GM13976 (cell line): ENCODE results near the gene AGBL1.

ENCODE experiments used
- DNase-seq: peaks from one replicate; pipeline ENCODE4 v3.0.0; 2012; ENCODE audit warnings: low spot score
- CTCF ChIP-seq: IDR thresholded peaks from 2 replicates; pipeline ENCODE4 v1.5.1; 2012; ENCODE audit warnings: borderline replicate concordance, mild to moderate bottlenecking; ENCODE audit not compliant: insufficient read depth; ENCODE audit errors: extremely low read depth, missing control alignments, control extremely low read depth
- in situ Hi-C: fragments of 300-500 bp; cut with MboI; formaldehyde crosslinking; loops from one replicate; pipeline ENCODE4 v1.12.0; 2022; ENCODE audit warnings: low sequenced_read_pairs, mixed read lengths, inconsistent platforms; ENCODE audit not compliant: unreplicated experiment

AGBL1 gene

GRCh38 chr15:86917361-86917671 is 837.6 kb downstream of the AGBL1 start:
- in situ Hi-C loops, result loop anchor here (25.0 kb wide), 1 partner anchor 1320 kb away; no protein-coding TSS in a partner anchor
- no peak for TF ChIP-seq CTCF

GRCh38 chr15:86919581-86919980 is 839.9 kb downstream of the AGBL1 start:
- no peak for DNase-seq
- in situ Hi-C loops, result loop anchor here (25.0 kb wide), 1 partner anchor 1318 kb away; no protein-coding TSS in a partner anchor
- no peak for TF ChIP-seq CTCF

More at GRCh38 chr15:86917361-86917671, 837.6 kb downstream of the AGBL1 start:
- no peak for DNase-seq

DNA sequence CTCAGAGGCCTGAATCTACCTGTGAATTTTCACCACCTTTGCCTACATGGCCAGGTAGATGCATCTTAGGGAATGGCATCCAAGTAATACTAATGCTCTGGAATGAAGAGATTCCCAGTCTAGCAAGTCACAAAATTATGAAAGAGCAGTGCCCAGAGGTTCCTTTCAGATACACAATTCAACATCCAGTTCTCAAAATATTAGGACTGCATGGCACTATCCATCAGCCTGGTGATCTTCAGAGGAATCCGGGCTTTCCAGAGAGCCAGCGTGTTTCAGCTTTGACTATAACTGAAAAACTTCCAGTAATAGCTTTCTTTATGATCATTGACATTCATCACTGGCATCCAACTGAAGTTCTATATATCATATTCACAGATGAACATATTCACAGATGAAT is 849.8 kb downstream of the AGBL1 start:
- in situ Hi-C loops, result no loop called here
- DNase-seq, result no peak
- TF ChIP-seq CTCF, result no peak

DNA sequence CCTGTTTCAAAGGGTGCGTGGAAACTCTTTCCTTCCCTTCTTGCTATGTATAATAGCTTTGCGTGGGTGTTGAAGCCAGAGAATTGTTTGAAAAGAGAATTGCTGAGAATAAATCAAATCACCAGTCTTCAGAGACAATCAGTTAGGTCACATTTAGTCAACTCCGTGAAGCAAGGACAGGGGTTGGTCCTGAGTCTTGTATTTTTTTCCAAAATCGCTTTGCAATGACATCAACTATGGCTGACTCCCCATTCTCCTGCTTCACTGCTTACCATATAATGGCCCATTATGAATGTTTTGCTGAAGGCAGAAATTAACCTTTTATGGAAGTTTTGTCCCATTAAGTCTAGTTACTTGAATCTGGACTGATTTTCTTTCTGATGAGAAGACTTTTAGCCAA is 852.8 kb downstream of the AGBL1 start:
- no peak for TF ChIP-seq CTCF
- in situ Hi-C loops, result no loop called here
- no peak for DNase-seq

DNA sequence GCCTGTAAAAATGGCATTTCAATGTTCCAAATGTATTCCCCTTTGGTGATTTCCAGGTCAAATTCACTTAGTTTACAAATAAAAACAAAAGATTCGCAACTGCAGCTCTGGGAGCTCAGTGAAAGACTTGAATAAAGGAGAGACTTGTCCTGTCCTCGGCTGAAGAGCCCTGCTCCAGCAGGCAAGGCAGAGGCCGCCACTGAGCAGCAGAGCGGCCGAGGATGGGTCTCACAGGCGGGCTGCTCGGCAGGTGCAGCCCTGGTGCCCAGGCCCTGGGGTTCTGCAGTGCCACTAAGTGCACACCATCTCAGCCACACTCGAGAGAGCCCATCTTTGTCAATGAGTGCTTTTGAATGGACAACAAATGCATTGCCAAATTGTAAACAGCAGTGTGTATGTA is 856.2 kb downstream of the AGBL1 start:
- no peak for DNase-seq
- in situ Hi-C loops, result no loop called here
- TF ChIP-seq CTCF, result no peak

- no peak for TF ChIP-seq CTCF
- in situ Hi-C loops, result no loop called here
- DNase-seq, result no peak
Measured at GRCh38 chr15:86942285-86942684, 862.6 kb downstream of the AGBL1 start.

GRCh38 chr15:86948719-86949118 is 869.0 kb downstream of the AGBL1 start:
- in situ Hi-C loops, result no loop called here
- no peak for TF ChIP-seq CTCF
- no peak for DNase-seq
